K562 treated with DMSO at 1 percent for 24 hours (cell line): ENCODE data around the gene STUB1. TPM values are rescaled to one million over a fixed set of nuclear protein-coding genes. Genes with fewer than 3 reads are reported as not detected.

Experiments used
- total RNA-seq: library from RNA; unstranded; fragments of 300-600 nt; gene quantifications from 2 replicates; pipeline ENCODE4 v1.2.3, GENCODE V29; 2022; ENCODE audit warnings: low read depth; ENCODE audit not compliant: insufficient read depth

The STUB1 gene
- 165 and 192 TPM in 2 replicates for total RNA-seq

DNA sequence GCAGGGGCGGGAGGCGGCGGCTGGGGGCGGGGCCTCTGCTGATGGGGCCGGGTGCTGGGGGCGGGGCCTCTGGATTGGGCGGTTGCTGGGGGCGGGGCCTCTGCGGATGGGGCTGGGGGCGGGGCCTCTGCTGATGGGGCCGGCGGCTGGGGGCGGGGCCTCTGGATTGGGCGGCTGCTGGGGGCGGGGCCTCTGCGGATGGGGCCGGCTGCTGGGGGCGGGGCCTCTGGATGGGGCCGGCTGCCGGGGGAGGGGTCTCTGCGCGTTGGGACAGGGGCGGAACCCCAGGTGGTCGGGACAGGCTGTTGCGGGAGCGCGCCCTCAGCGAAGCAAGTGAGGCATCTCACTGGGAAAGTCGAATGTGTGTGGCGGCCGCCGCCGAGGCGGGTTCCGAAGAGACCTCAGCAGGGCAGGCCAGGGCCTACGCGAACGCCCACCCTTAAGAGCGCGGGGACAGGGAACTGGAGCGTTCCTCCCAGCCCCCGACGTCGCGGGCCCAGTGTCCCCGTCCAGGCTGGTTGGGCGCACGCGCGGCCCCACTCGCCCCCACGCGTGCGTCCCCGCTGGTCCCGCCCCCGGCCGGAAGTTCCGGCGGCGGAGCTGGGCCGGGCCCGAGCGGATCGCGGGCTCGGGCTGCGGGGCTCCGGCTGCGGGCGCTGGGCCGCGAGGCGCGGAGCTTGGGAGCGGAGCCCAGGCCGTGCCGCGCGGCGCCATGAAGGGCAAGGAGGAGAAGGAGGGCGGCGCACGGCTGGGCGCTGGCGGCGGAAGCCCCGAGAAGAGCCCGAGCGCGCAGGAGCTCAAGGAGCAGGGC, at the start of gene STUB1:
Gene STUB1 (plus strand): TSS at position 597 of the 811 bp plus-strand sequence. CDS start 116 bp downstream, at position 713.

DNA sequence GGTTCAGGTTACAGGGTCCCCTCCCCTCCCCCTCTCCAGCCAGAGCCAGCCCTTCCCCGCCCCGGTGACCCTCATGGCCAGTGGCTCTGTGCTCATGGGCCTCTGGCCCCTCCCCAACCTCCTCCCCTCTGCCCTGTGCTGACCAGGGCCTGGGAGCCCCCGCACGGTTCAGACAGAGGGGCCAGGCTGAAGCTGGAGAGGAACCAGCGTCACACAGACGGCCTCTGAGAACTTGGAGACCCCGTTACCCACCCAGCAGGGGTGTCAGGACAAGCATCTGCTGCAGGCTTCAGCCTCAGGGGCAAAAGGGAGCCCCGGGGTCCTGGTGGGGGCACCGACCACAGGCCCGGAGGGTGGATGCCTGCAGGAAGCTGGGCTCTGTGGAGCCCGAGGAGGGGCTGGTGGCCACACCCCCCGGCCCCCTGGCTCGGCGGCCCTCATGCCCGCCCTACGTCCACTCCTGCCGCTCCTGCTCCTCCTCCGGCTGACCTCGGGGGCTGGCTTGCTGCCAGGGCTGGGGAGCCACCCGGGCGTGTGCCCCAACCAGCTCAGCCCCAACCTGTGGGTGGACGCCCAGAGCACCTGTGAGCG, 49.3 kb upstream of the STUB1 start, which contains the start of gene WFIKKN1:
Gene WFIKKN1 (plus strand): TSS at position 171 of the 591 bp plus-strand sequence. CDS start 269 bp downstream, at position 440.

DNA sequence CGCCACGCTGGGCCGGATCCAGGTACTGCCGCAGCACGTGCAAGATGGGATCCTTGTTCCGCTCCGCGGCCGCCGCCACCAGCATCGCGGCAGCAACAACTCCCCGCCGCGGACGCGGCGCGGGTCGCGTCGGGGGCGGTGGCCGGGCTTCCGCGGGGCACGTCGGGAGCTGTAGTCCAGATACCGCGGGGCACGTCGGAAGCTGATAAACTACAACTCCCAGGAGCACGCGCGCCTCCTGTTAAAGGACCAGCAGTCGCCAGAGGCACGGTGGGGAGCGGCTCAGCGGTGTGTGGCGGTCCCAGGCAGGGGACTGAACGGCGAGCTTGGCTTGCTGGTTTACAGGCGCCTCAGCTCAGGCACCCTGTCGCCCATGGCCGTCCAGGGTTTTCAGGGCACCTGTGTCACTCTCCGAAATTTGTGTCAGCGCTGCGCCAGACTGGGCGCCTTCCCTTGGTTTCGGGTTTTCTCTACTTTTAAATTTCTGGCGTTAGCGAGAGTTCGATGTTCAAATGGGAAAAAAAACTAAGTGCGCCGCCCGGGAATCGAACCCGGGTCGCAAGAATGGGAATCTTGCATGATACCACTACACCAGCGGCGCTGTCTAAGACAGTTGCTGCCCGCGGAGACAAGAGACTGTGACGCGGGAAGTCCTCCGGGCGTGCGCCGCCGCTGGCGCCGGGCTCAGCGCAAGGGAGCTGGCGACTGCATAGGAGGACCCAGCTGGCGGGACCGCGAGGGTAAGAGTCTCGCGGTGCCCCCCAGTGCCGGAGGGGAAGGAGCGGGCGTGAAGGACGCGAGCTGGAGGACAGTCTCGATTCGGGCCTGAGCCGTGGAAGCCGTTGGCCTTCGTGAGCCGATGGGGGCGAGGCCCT, 43.8 kb upstream of the STUB1 start, which contains the start of gene METTL26:
Gene METTL26 (minus strand): TSS at position 100 of the 875 bp plus-strand sequence. CDS start 15 bp downstream, at position 85.

DNA sequence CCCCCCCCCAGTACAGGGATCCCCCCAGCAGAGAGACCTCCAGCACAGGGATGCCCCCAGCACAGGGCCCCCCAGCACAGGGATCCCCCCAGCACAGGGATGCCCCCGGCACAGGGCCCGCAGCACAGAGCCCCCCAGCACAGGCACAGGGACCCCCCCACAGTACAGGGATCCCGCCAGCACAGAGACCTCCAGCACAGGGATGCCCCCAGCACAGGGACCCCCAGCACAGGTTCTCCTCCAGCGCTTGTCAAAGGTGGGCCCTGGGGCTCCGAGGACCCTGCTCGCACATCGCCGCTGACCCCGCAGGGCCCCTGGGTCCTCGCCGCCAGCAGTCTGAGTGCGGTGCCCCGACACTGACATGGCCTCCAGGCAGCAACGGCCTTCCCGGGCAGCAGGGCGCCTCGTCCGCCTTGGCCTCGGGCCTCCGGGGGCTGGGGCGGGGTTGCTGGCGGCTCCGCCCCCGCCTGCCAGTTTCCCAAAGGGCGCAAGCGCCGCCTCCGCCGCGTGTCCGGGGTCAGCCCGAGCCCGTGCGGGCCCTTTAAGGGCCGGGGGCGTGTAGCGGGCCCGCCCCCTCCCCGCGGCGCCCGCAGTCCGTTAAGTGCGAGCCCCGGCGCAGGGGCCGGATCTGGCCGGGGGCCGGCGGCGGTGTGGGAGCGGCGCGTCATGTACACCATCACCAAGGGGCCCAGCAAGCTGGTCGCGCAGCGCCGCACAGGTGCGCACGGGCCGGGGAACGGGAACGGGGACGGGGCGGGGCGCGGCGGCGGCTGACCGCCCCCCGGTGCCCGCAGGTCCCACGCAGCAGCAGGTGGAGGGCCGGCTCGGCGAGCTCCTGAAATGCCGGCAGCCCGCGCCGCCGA, 38.7 kb upstream of the STUB1 start, which contains the start of gene MCRIP2:
Gene MCRIP2 (plus strand): TSS at position 503 of the 863 bp plus-strand sequence. CDS start 164 bp downstream, at position 667.

DNA sequence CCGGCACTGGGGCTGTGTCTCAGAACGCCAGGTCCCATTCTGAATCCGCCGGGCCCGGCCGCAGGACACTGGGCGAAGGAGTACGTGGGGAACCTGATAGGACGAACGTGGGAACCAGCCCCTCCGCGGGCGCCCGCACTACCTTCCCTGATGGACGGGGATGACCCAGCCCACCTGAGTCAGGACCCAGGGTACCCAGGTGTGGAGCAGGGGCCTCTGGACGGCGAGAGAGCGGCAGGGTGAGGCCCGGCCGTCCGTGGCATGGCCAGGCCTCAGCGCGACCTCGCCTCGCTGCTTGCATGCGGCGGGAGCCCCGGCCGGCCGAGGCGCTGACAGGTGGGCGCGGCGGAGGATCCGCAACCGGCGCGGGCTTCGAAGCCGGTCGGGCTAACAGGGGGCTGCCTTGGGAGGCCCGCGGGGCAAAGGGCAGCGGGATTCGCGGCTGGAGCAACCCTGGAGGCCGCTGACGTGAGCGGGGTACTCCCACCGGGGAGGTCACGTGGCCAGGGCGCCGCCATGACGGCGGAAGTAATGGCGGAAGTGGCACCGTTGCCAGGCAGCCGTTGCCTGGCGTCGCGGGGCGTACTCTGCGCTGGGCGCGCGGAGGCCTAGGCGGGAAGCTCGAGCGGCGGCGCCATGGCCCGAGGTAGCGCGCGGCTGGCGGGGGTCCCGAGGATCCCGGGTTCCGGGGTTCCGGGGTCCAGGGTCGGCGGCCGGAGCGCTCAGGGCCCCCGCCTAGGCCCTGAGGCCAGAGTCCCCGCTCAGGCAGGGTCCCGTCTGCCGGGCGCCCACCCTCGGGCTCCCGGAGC, 31.2 kb upstream of the STUB1 start, which contains the start of gene WDR90:
Gene WDR90 (plus strand): TSS at position 585 of the 809 bp plus-strand sequence. CDS start 52 bp downstream, at position 637.

DNA sequence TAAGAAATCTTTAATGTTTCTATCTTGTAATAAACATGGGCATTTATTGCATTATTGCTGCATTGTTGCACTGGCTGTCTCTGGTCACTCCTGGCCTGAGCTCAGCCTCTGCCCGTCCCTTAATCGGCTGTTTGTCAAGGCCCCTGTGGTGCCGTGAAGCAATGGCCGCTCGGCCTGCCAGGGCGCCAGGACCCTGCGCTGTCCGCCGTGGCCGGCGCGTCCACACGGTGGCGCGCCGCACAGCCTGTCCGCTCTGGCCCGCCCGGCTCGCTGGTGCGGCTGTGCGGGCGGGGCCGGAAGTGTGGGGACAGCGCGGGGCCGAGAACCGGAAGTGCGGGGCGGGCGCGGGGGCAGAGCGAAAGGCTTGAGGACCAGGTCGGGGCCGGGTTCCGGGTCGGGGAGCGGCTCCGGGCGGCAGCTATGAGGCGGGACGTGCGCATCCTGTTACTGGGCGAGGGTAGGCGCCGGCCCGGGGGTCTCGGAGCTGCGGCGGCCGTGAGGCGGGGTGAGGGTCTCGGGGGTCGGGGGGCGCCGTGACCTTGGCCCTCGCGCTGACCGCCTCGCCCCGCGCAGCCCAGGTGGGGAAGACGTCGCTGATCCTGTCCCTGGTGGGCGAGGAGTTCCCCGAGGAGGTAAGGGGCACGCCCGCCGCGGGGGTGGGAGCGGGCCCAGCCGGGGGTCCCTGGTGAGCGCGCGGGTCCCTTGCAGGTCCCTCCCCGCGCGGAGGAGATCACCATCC, 12.3 kb upstream of the STUB1 start, which contains the start of gene RHOT2:
Gene RHOT2 (plus strand): TSS at position 353 of the 739 bp plus-strand sequence. CDS start 68 bp downstream, at position 421.

DNA sequence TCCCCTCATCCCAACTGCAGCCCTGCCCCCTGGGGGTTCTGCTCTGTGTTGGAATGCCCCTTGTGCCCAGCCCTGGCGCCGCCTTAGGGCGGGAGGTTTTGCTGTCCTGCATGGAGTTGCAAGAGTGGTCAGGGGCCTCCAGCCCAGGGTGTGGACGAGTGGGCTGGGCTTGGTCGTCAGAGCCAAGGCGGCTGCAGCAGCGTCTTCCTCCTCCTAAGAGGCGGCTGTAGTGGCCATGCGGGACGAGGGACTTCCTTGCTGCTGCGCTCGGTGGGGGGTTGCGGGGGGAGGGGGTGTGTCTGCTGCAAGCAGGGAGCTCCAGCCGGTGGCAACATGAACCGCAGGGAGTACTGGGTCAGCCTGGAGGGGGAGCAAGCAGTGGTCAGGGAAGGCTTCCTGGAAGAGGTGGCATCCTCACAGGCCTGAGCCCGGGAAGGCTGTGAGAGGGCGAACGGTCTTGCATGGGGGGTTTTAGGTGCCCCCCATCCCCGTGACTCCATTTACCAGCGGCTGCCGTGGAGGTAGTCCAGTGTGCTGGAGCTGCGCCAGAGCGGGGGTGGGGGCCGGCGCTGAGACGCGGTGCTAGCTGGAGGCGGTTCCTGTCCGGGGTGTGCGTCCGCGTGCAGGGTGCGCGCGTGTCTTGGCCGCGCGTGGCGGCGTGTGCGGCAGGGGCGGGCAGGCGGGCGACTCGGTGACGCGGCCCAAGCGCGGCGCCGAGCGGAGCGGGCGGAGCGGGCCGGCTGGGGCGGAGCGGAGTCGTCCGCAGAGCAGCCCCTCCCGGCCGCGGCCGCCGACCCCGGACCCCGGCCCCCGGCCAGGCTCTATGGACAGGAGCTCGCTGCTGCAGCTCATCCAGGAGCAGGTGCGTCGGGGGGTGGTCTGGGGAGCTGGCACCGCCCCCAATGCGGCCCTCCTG, 5.0 kb upstream of the STUB1 start, which contains the start of gene RHBDL1:
Gene RHBDL1 (plus strand): TSS at position 704 of the 916 bp plus-strand sequence. CDS start 120 bp downstream, at position 824.

DNA sequence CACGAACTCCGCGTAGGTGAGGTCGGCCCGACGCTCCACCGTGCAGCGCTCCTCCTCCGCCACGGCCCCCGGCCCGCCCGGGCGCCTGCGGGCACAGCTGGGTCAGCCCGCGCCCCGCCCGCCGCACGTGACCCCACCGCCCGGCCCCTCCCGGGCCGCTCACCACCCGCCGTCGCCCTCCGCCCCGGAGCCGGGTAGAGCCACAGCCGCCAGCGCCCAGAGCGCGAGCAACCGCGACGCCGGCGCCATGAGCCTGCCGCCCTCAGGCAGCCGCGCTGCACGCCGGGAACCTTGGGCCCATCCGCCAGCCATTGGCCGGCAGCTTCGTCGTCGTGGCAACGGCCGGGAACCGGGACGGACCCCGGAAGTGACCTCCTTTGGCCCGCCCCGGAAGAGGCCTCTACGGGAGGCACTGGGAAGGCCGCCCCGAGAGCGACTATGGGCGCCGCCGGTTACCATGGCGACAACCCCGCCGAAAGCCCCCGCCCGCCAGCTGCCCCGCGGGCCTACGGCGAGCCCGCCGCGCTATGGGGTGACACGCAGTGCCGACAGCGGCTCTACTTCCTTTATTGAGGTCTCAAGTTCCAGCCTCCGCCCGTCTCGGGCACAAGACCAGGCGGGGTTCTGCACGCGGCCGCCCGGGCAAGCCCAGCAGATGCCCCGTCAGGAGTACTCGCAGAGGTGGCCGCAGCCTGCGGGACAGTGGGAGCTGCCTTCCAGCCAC, 4.0 kb downstream of the STUB1 start, which contains the start of gene JMJD8:
Gene JMJD8 (minus strand): TSS at position 264 of the 724 bp plus-strand sequence. CDS start 15 bp downstream, at position 249.

DNA sequence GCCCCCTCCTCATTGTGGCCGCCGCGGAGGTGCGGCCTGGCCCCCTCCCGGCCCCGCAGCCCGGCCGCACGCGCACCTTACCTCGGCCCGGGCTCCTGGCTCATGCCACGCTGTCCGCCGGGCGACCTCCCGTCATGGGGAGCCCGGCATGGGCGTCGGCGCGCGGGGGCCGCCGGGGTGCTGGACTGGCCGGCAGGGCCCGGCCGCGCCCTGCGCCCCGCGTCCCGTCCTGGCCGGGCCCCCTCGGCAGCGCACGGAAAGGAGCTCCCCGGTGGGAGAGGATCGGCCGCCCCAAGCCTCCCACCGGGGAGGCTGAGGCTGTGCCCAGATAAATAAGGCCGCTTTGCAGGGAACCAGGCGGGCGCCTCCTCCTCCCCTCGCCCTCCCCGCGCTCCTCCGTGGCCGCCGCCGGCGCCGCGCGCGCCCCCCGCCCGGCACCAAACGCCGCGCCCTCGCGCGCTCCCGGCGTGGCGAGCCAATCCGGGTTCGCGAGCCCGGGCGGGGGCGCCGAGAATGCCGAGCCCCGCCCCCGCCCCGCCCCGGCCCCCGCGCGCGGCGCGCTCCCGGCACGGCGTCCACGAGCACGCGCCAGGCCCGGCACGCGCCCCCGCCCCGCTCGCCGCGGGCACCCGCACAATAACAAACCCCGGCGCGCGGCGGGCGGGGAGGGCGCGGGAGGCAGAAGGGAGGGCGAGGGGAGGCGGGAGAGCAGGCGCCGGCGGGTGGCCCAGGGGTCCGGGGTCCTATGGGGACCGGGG, 25.4 kb downstream of the STUB1 start, which contains the start of gene FBXL16:
Gene FBXL16 (minus strand): TSS at position 371 of the 758 bp plus-strand sequence. CDS start 8,396 bp downstream, outside the sequence.

DNA sequence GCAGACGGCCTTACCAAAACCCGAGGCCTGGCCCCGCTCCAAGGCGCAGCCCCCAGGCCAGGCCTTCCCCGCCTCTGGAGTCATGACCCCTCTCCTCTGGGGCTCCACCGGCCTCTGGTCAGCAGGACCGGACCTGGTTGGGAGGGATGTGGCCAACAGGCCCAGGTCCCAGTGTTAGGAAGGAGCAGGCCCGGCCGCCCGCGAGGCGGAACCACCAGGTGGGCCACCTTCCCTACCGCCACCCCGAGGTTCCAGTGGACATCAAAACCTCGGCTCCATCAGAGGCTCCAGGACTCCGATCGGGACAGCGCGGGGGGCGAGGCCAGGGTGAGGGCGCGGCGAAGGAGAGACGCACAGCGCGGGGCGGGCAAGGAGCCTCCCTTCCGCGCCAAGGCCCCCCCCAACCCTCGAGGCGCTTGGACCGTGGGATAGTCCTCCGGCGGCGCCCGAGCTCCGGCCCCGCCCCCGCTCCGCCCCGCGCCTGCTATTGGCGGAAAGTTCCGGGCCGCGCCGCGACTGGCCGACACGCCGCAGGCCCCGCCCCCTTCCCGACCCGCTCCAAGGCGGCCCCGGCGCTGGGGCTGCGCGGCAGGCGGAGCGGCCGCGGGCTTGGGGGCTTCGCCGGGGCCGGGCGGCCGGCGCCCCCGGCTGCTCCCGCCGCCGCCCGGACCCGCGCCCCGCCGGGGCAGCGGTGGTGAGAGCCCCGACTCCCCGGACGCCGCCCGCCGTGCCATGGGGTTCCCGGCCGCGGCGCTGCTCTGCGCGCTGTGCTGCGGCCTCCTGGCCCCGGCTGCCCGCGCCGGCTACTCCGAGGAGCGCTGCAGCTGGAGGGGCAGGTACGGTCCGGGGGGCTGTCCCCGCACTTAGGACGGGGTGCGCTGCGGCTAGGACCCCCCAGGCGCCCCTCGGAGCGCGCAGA, 34.6 kb downstream of the STUB1 start, which contains the start of gene METRN:
Gene METRN (plus strand): TSS at position 561 of the 919 bp plus-strand sequence. CDS start 172 bp downstream, at position 733.

DNA sequence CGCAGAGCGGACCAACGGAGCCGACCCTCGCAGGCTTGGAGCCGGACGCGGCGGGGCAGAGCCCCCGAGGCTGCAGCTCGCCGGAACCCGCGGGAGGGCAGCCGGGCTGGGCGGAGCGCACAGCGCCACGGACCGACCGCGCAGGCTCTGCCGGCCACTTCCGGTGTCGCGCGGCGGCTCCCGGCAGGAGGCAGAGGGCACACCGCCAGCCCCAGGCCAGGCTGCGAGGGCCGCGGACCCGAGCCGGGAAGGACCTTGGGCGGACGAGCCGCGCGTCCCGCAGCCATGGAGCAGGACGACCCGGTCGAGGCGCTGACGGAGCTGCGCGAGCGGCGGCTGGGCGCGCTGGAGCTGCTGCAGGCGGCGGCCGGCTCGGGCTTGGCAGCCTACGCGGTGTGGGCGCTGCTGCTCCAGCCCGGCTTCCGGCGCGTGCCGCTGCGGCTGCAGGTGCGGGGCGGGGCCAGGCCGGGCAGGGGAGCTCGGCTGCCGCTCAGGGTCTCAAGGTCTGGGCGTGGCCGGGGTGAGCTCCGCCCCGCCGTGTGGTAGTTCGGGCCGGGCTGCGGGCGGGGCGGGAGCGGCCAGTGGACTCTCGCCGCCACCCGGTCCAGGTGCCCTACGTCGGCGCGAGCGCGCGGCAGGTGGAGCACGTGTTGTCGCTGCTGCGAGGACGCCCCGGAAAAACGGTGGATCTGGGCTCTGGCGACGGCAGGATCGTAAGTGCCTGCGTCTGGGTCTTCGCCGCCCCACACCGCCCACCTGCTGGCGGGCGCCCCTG, 41.0 kb downstream of the STUB1 start, which contains the start of gene ANTKMT:
Gene ANTKMT (plus strand): TSS at position 157 of the 775 bp plus-strand sequence. CDS start 129 bp downstream, at position 286.

DNA sequence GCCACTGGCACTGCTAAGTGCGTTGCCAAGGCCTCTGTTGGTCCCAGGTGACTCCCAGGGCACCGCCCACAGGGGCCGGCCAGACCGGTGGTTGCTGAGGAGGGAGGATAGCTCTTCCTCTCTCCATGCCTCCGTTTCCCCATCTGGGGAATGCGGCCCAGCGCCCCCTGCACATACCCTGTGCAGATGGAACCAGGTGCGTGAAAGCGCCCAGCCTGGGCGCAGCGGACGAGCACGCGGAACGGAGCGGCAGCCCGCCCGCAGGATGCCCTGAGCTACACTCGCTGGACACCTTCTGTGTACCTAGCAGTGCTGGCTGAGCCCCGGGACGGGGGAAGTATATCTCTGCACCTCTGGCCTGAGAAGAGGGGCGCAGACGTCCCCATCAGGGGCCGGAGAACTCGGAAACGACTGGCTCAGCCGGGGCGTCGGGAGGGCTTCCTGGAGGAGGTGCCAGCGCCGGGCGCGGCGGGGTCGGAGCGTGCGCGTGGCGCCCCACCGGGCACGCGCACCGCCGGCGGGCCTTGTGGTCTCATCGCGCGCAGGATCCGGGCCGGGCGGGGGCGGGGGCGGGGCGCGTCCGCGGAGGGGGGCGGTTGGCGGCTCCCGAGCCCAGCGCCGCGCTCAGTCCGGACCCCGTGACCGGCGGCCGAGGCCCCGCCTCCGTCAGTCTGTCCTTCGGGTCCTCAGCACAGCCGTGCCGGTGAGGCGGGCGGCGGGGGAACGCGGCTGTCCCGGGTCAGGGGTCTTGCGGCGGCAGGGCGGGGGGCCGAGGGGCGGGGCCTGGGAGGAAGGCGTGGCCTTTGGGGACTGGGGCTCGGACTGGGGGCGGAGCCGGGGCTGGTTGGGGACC, 46.5 kb downstream of the STUB1 start, which contains the start of the genes CCDC78 and HAGHL:
Gene CCDC78 (minus strand): TSS at position 6 of the 853 bp plus-strand sequence. CDS start 76 bp downstream, outside the sequence.
Gene HAGHL (plus strand): TSS at position 669 of the 853 bp plus-strand sequence. CDS start 404 bp downstream, outside the sequence.

